A673 (cell line): ENCODE measurements around the gene SLC50A1. TPM values are rescaled to one million over a fixed set of nuclear protein-coding genes. Genes with fewer than 3 reads are reported as not detected.

ENCODE experiments used
- BruUV-seq: library from RNA; stranded (reverse); fragments of 400-500 nt; replicated peaks from 2 replicates; lab custom pipeline; 2021; lab: Mats Ljungman, UMichigan
- CTCF ChIA-PET: fragments of 300-600 bp; sonication (Branson Sonifier 250); formaldehyde crosslinking; loops from one replicate; lab custom pipeline; 2022; ENCODE audit warnings: antibody characterized with exemption; lab: Charles Lee
- POLR2A ChIA-PET: fragments of 300-600 bp; sonication (Branson Sonifier 250); formaldehyde crosslinking; loops from one replicate; lab custom pipeline; 2022; ENCODE audit warnings: antibody characterized with exemption; ENCODE audit not compliant: low non-redundant PET; lab: Charles Lee
- DNase-seq: peaks from one replicate; pipeline ENCODE4 v3.0.0-alpha.2; 2015; ENCODE audit warnings: low spot score
- H3K27ac ChIP-seq: fragments of 200-600 bp; sonication (generic); 2 replicates; pipeline ENCODE4 v1.5.1; 2016; ENCODE audit warnings: mixed run types, low read depth, mild to moderate bottlenecking, mixed read lengths, antibody characterized with exemption, low read length; ENCODE audit not compliant: poor library complexity, severe bottlenecking
- H3K27me3 ChIP-seq: fragments of 200-600 bp; sonication (generic); replicated peaks from 2 replicates; pipeline ENCODE4 v1.6.1; 2017; ENCODE audit warnings: mixed run types, low read depth, mild to moderate bottlenecking, mixed read lengths, antibody characterized with exemption, low read length; ENCODE audit not compliant: insufficient read depth, poor library complexity
- H3K36me3 ChIP-seq: fragments of 200-600 bp; sonication (generic); 2 replicates; pipeline ENCODE4 v1.6.1; 2016; ENCODE audit warnings: mixed run types, mild to moderate bottlenecking, mixed read lengths, antibody characterized with exemption, low read length; ENCODE audit not compliant: insufficient read depth, poor library complexity, severe bottlenecking
- H3K4me1 ChIP-seq: fragments of 200-600 bp; sonication (generic); 2 replicates; pipeline ENCODE4 v1.6.1; 2017; ENCODE audit warnings: mixed run types, mild to moderate bottlenecking, mixed read lengths, antibody characterized with exemption, low read length; ENCODE audit not compliant: insufficient read depth, poor library complexity, severe bottlenecking
- H3K4me3 ChIP-seq: fragments of 200-600 bp; sonication (generic); 2 replicates; pipeline ENCODE4 v1.5.1; 2016; ENCODE audit warnings: low read depth, mixed run types, mild to moderate bottlenecking, mixed read lengths, low read length; ENCODE audit not compliant: poor library complexity, severe bottlenecking
- H3K9me3 ChIP-seq: fragments of 200-600 bp; sonication (generic); 2 replicates; pipeline ENCODE4 v1.6.1; 2016; ENCODE audit warnings: mixed run types, low read depth, mild to moderate bottlenecking, mixed read lengths, antibody characterized with exemption, low read length; ENCODE audit not compliant: poor library complexity, severe bottlenecking
- EZH2 ChIP-seq: fragments of 200-600 bp; sonication (generic); IDR thresholded peaks from 2 replicates; pipeline ENCODE4 v1.6.1; 2017; ENCODE audit warnings: borderline replicate concordance, low read depth, mild to moderate bottlenecking, mixed read lengths, antibody characterized with exemption, low read length; ENCODE audit not compliant: poor library complexity, severe bottlenecking
- intact Hi-C: fragments of 100-400 bp; cut with micrococcal nuclease; formaldehyde crosslinking; loops from one replicate; pipeline ENCODE4 v1.10.0; 2022; ENCODE audit not compliant: unreplicated experiment
- total RNA-seq: library from RNA; stranded (reverse); gene quantifications from 2 replicates; pipeline ENCODE4 v1.2.3, GENCODE V29; 2021
- TF ChIP-seq, protein P1 (sequence below): fragments of 300-800, 200-600 bp; sonication (generic); conservative IDR thresholded peaks from 2 replicates; pipeline ENCODE4 v1.5.1; 2017; ENCODE audit warnings: low read depth, mild to moderate bottlenecking, antibody characterized with exemption, low read length, moderate library complexity, mixed read lengths

The SLC50A1 gene
- total RNA-seq, 1 experiment from 2014 or later: 30.3 TPM

DNA sequence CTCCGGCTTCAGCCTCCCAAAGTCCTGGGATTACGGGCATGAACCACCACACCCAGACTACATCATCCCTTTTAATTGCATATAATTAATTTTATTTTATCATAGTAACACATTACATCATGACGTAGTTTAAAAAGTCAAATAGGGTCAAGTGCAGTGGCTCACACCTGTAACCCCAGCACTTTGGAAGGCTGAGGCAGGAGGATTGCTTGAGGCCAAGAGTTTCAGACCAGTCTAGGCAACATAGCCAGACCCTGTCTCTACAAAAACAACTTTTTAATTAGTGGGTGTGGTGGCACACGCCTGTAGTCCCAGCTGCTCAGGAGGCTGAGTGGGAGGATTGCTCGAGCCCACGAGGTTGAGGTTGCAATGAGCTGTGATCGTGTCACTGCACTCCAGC lies 36.3 kb upstream of the SLC50A1 start:
- H3K9me3 ChIP-seq: no peaks in the 10 kb centered on the region
- no peak for TF ChIP-seq EZH2
- TF ChIP-seq, protein P1, sequence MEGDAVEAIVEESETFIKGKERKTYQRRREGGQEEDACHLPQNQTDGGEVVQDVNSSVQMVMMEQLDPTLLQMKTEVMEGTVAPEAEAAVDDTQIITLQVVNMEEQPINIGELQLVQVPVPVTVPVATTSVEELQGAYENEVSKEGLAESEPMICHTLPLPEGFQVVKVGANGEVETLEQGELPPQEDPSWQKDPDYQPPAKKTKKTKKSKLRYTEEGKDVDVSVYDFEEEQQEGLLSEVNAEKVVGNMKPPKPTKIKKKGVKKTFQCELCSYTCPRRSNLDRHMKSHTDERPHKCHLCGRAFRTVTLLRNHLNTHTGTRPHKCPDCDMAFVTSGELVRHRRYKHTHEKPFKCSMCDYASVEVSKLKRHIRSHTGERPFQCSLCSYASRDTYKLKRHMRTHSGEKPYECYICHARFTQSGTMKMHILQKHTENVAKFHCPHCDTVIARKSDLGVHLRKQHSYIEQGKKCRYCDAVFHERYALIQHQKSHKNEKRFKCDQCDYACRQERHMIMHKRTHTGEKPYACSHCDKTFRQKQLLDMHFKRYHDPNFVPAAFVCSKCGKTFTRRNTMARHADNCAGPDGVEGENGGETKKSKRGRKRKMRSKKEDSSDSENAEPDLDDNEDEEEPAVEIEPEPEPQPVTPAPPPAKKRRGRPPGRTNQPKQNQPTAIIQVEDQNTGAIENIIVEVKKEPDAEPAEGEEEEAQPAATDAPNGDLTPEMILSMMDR: no peak
- no peaks in the 10 kb centered on the region for H3K36me3 ChIP-seq
- DNase-seq: no peak
- no peaks in the 10 kb centered on the region for H3K27me3 ChIP-seq
- ChIA-PET POLR2A (no interaction called here), CTCF (no interaction called here)
- BruUV-seq: no TSS peak
- intact Hi-C loops: no loop called here
- H3K4me1 ChIP-seq: peaks cover 3% of the 10 kb centered on the region
- no peak overlapping the region for H3K27ac ChIP-seq
- no peak overlapping the region for H3K4me3 ChIP-seq

DNA sequence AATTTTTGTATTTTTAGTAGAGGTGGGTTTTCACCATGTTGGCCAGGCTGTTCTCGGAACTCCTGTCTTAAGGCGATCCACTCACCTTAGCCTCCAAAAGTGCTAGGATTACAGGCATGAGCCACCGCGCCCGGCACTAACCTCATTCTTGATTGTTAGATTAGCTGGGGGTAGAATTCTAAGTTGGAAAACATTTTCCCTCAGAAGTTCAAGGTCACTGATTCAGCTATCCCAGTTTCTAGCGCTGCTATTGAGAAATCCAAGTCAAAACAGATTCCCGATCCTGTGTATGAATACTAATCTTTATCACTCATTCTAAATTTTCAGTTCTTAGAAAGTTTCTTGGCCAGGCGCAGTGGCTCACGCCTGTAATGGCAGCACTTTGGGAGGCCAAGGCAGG lies 32.3 kb upstream of the SLC50A1 start:
- Histone ChIP-seq H3K4me1 (no peaks in the 10 kb centered on the region), H3K36me3 (no peaks in the 10 kb centered on the region), H3K4me3 (no peak overlapping the region), H3K27me3 (no peaks in the 10 kb centered on the region), H3K9me3 (no peaks in the 10 kb centered on the region), H3K27ac (no peak overlapping the region)
- DNase-seq: no peak
- ChIA-PET POLR2A (no interaction called here), CTCF (no interaction called here)
- TF ChIP-seq EZH2: no peak
- TF ChIP-seq, protein P1: no peak
- intact Hi-C loops: no loop called here
- no TSS peak for BruUV-seq

DNA sequence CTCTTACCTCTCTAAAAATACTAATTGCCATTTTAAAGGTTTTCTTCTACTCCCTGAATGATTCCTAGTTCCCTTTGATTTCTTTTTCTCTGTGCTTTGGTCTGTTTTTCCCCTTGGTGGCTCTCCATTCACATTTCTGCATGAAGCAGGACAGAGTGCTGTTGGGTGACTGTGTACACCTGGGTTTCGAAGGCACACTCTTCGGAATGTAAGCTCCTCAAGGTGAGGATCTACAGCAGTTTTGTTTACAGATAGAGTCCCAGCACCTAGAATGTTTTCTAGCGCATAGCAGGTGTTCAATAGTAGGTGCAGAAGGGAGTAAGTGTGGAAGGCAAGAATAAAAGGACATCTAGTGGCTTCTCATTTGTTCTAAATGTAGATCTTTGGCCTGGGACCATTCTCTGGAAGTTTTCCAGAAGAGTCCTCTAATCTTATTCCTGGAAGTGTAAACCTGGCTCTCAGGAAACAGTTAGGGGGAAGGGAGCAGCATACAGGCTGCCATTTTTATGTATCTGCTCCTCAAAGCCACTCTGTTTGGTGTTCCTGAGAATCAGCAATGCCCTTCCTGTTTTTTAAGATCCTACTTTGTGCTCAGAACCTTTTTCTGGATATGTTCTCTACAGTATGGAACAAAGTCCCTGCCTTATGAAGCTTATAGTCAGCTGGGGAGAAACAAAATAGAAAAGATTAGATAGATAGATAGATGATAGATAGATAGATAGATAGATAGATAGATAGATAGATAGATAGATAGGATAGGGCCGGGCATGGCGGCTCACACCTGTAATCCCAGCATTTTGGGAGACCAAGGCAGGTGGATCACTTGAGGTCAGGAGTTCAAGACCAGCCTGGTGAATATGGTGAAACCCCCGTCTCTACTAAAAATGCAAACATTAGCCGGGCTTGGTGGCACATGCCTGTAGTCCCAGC lies 30.8 kb upstream of the SLC50A1 start:
- no peaks in the 10 kb centered on the region for H3K9me3 ChIP-seq
- no TSS peak for BruUV-seq
- H3K4me3 ChIP-seq: no peak overlapping the region
- H3K4me1 ChIP-seq: no peaks in the 10 kb centered on the region
- intact Hi-C loops: no loop called here
- no peaks in the 10 kb centered on the region for H3K27me3 ChIP-seq
- ChIA-PET POLR2A (no interaction called here), CTCF (no interaction called here)
- no peaks in the 10 kb centered on the region for H3K36me3 ChIP-seq
- no peak for DNase-seq
- no peak for TF ChIP-seq EZH2
- TF ChIP-seq, protein P1: no peak
- no peak overlapping the region for H3K27ac ChIP-seq
